Cardiac septum (tissue), 1 donor: ENCODE measurements around the gene PDPK1. TPM values are rescaled to one million over a fixed set of nuclear protein-coding genes. Genes with fewer than 3 reads are reported as not detected.
"Not testable (repeated sequence)": the region's sequence is repeated elsewhere in the genome, so short reads cannot be mapped to it uniquely, and the experiment has no call there.

Experiments used
- DNase-seq: peaks from one replicate; pipeline ENCODE4 v3.0.0-alpha.2; 2020; ENCODE audit warnings: low spot score
- intact Hi-C: fragments of 100-400 bp; cut with DNase I; formaldehyde crosslinking; loops from one replicate; pipeline ENCODE4 v1.14.0; 2022
- total RNA-seq: library from RNA; stranded (reverse); fragmentation: NEBNext Ultra II Directional; extraction: Animal tissue kit (Norgen Biotek cat#: 25700); gene quantifications from one replicate; pipeline ENCODE4 v1.2.1, GENCODE V29; 2021
- donor health status: DM: no; HTN: no; CAD: no.

Gene PDPK1
- total RNA-seq, 1 donor from 2014 or later, result 41.0 TPM

- DNase-seq, intact Hi-C loops: not testable (repeated sequence)
These were observed 34.9 kb downstream of the PDPK1 start for GRCh38 chr16:2572704-2573103.

- intact Hi-C loops, DNase-seq: not testable (repeated sequence)
These were observed 38.0 kb downstream of the PDPK1 start for GRCh38 chr16:2575839-2576238.

GRCh38 chr16:2577044-2577443 is 39.2 kb downstream of the PDPK1 start:
- DNase-seq, intact Hi-C loops: not testable (repeated sequence)

- intact Hi-C loops, DNase-seq: not testable (repeated sequence)
These were observed 41.1 kb downstream of the PDPK1 start for GRCh38 chr16:2578905-2579304.

- DNase-seq, intact Hi-C loops: not testable (repeated sequence)
These were observed 42.3 kb downstream of the PDPK1 start for GRCh38 chr16:2580143-2580542.

- DNase-seq, intact Hi-C loops: not testable (repeated sequence)
These were observed 43.0 kb downstream of the PDPK1 start for GRCh38 chr16:2580818-2581217.

GRCh38 chr16:2584729-2585650 is 47.2 kb downstream of the PDPK1 start:
- no peak for DNase-seq
- intact Hi-C loops, result no loop called here

GRCh38 chr16:2585651-2586081 is 47.8 kb downstream of the PDPK1 start:
- no peak for DNase-seq
- intact Hi-C loops, result no loop called here

- DNase-seq, result no peak
These were observed 48.4 kb downstream of the PDPK1 start for GRCh38 chr16:2586241-2586640.

GRCh38 chr16:2586901-2587480 is 49.2 kb downstream of the PDPK1 start:
- no peak for DNase-seq
- intact Hi-C loops, result no loop called here

More at GRCh38 chr16:2586241-2586640, 48.4 kb downstream of the PDPK1 start:
- intact Hi-C loops, result no loop called here

GRCh38 chr16:2587891-2588565 is 50.2 kb downstream of the PDPK1 start:
- intact Hi-C loops, result no loop called here
- no peak for DNase-seq

GRCh38 chr16:2591476-2592240 is 53.8 kb downstream of the PDPK1 start:
- intact Hi-C loops, result loop anchor here (10.0 kb wide), 1 partner anchor 57 kb away; the partner anchor contains the start of genes CEMP1 and PDPK1
- no peak for DNase-seq

GRCh38 chr16:2592786-2593185 is 55.0 kb downstream of the PDPK1 start:
- DNase-seq, result no peak
- intact Hi-C loops, result loop anchor here (10.0 kb wide), 1 partner anchor 58 kb away; the partner anchor contains the start of genes CEMP1 and PDPK1

- intact Hi-C loops, result loop anchor here (10.0 kb wide), 1 partner anchor 61 kb away; the partner anchor contains the start of genes CEMP1 and PDPK1
- DNase-seq, result no peak
These were observed 57.8 kb downstream of the PDPK1 start for GRCh38 chr16:2595393-2596205.

- DNase-seq, result no peak
- intact Hi-C loops, result loop anchor here (10.0 kb wide), 1 partner anchor 62 kb away; the partner anchor contains the start of genes CEMP1 and PDPK1
These were observed 59.1 kb downstream of the PDPK1 start for GRCh38 chr16:2596747-2597559.

GRCh38 chr16:2597560-2597902 is 59.7 kb downstream of the PDPK1 start:
- DNase-seq, result no peak
- intact Hi-C loops, result loop anchor here (10.0 kb wide), 1 partner anchor 63 kb away; the partner anchor contains the start of genes CEMP1 and PDPK1

GRCh38 chr16:2598133-2598641 is 60.4 kb downstream of the PDPK1 start:
- DNase-seq, result no peak

More at GRCh38 chr16:2598133-2598641, 60.4 kb downstream of the PDPK1 start:
- intact Hi-C loops, result loop anchor here (10.0 kb wide), 1 partner anchor 63 kb away; the partner anchor contains the start of genes CEMP1 and PDPK1
